Measurements from ENCODE around the gene BTBD2.

The BTBD2 gene

DNA sequence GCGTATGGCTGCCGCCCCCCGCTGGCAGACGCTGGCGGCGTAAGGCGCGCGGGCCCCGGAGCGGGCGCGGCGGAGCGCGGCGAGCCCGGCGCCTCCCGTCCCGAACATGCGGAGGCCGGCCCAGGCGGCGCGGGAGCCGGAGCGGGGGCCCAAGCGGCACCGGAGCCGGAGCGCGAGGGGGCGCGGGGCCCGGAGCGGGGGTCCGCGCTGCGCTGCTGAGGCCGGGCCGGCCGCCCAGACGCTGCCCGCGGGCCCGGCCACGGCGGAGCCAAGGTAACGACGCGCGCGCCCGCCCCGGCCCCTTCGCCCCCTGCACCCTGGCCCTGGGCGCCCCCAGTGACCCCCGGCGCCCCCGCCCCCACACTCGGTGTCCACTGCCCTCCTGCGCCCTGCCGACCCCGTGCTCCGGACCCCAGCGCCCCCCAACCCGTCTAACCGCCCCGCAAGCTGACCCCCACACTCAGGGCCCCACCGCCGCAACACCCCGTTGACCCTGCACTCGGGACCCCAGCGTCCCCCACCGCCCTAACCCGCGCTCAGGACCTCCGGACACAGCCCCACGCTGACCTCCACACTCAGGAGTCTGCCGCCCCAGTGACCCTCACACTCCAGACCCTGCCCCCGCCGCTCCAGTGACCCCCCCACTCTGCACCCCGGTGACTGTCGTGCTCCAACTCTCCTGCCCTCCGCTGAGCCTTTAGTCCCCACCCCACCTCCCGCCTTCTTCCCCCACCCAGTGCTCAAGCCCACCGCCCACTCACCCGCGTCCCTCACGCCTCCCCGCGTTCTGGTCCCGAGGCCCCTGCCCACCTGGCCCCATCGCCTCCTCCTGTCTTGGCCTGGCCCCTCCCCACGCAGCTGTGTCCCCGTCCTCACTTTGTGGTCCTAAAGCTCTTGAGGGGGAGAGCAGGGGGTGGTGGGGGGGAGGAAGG, 74.1 kb downstream of the BTBD2 start, which contains the start of gene CSNK1G2:
Gene CSNK1G2, plus strand, starts transcription at position 27 of the 932 bp plus-strand sequence. CDS start 28,601 bp downstream, outside the sequence.
- no peak for DNase-seq

DNA sequence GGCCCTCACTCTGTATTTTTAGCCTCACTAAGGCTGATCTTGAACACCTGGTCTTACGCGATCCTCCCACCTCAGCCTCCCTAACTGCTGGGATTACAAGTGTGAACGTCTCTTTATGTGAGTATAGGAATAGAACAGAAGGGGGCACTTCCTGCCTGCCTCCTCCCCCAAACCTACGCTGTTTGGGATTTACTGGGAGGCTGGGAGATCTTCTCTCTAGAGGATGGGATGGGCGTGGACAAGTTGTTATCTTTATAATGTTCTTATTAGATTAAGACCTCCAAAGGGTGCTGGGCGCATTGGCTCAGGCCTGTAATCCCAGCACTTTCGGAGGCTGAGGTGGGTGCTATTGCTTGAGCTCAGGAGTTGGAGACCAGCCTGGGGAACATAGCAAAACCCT, 77.4 kb downstream of the BTBD2 start:
- no peak for DNase-seq

DNA sequence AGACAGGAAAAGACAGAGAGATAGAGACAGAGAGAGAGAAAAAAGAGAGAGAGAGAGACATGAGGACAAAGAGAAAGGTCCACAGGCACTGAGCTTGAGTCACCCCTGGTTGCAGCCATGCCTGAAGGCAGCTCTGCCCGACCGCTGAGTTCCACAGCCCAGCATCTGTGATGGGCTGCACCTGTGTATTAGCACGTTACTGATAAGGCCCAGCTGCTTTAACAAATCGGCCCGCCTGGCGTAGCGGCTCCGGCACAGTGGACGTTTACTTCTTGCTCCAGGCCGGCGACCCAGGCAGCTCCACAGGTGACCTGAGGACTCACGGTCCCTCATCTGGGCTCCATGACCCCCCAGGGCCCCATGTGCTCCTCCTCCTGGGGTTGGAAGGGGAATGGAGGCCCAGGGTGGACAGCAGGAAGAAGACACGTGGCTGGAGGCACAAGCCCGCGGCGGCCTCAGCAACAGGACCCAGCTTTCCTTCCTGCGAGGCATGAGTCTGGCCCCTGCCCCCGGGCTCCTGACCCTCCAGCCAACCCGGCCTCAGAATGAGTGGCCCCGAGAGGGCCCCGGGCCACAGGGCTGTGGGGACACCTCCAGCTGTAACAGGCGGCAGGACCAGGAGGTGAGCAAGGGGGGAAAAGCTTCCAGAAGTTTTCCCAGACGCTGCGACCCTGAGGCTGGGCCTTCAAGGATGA, 78.5 kb downstream of the BTBD2 start:
- DNase-seq: no peak

DNA sequence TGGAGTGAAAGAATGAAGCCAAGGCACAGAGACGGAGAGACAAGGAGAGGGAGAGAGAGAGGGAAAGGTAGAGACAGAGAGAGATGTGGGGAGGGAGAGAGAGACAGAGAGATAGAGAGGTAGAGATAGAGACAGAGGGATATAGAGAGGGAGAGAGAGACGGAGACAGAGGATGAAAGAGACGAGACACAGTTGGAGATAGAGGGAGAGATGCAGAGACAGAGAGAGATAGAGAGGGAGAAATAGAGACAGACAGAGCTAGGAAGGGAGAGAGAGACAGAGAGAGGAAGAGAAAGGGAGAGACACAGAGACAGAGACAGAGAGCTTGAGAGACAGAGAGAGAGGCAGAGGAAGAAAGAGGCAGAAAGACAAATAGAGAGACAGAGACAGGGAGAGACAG, 79.1 kb downstream of the BTBD2 start:
- DNase-seq: no peak

DNA sequence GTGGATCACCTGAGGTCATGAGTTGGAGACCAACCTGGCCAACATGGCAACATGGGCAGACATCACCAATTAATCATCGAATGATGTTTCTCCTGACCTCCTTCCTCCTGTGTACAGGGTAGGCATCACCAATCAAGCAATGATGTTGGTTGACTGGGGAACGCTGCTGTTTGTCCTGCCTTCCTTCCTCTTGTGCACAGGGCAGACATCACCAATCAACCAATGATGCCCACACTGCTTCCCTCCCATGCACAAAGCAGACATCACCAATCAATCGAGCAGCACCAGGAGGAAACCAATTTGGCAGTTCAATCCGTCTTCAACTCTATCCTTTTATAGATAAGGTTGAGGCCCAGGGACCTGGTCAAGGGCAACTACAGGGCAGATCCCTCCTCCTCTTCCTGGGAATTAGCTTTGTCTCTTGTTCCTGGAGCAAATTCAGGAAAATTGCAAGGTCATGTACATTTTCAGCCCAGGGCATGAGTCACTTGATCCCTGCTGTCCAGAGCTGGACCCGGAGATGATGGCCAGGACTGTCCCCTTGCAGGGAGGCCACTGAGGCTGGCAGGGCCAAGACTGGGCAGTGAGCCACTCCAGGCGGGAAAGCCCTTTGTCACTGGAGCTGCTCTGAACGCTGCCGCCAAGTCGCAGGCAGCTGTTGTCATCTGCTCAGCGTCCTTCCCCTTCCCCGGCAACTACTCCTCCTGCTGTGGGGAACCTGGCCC, 79.9 kb downstream of the BTBD2 start:
- DNase-seq: peak; percentile 39 to 65 (median 65)
